A204.1 (cell line): ENCODE results near the gene PRR15L.
"Not testable (repeated sequence)": the region's sequence is repeated elsewhere in the genome, so short reads cannot be mapped to it uniquely, and the experiment has no call there.

ENCODE experiments used
- FAIRE-seq: peaks from 2 replicates; lab custom pipeline; 2012; peaks lifted over from hg19 to GRCh38; lab: Jason Lieb, UNC

Gene PRR15L

DNA sequence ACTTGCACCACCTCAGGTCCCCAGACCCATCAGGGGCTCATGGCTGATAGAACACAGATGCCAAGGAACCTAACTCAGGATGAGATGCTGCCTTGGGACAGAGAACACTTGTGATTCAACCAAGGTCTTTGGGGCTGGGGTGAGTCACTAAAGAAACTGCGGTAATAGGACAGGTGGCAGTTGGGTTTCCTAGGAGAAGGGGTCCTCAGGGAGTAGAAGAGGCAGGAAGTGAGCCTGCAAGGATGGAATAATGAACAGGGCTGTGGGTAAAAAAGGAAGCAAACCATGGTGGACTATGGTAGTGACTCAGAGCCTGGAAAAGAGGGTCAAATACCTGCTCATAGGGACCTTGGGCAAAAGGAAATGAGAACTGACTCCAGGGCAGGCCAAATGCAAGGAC lies 22.8 kb downstream of the PRR15L start:
- no peak for FAIRE-seq

DNA sequence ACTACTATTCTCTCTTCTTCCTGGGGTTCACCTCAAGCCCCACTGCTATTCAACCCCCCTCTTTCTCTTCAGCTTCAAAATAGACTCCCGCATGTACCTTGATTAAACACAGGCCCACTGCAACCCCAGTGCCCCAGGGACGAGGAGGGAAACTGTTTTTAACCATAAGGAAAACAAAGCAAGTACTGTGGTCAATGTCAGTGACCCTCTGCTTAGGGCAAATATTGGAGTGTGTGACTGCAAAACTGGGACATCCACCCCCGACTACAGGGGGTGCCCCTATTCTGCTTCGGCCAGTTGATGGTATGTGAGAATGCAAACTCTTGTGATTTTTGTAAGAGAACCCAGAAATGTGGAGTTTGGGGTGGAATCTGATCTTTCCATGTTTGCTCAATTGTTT lies 25.8 kb downstream of the PRR15L start:
- FAIRE-seq: no peak

DNA sequence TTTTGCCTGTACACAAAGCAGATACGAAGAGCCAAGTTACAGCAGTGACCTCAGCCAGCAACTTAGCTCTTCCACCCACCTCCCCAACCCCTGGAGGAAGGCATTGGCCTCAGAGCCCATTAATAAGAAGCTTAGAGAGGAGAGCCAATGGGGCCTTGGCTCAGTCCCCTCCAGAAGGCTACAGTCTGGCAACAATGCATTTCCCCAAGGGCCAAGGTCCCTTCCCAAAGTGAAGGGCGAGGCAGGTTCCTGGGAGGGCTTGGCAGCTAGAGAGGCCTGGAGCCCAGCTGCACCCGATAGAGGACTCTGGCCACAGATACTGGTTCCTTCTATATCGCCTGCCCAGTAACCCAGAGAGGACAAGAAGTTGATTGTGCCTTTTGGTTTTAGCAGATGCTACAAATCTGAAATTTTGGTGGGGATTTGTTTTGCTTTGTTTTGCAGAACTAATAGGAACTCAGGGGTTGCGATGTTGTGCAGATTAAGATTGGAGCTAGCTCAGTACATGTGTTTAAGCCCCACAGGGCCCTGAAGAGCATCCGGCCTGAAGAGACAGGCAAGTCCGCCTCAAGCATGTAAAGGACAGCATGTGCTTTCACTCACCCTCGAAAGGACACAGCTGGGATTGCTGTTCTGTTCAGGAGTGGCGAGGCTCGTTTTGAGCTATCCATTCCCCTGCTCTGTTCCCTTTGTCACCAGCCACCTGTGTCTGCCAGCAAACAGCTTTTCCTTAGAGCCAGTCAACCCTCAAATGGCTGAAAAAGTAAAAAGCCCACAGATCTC lies 28.3 kb downstream of the PRR15L start:
- no peak for FAIRE-seq

- FAIRE-seq: no peak
Measured at GRCh38 chr17:47928415-47928814, 29.3 kb downstream of the PRR15L start.

DNA sequence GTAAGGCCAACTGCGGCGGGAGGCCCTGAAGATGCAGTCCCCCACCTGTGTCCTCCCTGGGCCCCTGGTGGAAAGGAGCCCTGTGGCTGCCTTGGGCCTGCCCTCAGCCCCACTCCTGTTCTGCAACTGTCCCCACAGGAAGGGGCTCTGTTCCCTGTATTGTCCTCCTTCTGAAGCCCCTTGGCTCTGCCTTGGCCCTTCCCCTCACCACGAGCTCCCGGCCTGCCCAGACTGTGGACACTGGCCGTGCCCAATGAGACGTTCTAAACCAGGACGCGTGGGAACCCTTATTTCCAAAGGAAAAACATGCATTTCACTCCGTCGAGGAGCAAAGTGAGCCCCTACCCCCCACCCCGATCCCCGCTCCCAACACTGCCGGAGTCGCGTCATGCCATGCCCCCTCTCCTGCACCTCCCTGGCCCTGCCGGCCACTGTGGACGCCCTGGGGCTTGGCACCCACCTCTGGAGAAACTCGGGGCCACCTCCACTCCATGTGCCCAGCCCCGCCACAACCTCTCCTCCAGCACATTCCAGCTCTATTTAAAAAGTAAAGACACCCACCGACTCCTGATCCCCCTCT lies 29.8 kb downstream of the PRR15L start:
- no peak for FAIRE-seq

GRCh38 chr17:47925678-47925988 lies 32.0 kb downstream of the PRR15L start:
- no peak for FAIRE-seq

DNA sequence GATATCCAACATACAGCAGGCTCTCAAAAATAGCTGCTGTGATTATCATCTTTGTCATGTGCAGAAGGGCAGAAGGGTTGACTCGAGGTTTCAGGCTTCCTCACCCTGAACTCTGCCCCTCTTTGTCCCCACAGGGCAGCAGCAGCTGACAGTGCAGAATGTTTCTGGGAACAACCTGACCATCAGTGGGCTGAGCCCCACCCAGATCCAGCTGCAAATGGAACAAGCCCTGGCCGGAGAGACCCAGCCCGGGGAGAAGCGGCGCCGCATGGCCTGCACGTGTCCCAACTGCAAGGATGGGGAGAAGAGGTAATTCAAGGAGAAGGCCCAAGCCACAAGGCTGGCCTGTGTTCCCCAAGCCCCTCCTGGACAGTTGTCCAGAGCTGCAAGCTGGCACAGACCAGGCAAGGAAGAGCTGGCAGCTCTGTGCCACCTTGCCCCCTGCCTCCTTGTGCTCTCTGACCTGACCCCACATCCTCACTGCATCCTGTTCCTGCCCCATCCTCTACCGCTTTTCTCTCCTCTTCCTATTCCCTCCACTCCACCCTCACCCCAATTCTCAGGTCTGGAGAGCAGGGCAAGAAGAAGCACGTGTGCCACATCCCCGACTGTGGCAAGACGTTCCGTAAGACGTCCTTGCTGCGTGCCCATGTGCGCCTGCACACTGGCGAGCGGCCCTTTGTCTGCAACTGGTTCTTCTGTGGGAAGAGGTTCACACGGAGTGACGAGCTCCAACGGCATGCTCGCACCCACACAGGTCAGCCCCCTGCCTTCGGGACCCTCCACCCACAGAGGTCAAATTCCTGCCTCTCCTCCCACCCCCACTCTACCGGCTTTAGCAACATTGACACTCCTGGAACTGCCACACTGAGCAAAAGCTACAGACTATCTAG lies 32.7 kb downstream of the PRR15L start:
- no peak for FAIRE-seq

- FAIRE-seq: not testable (repeated sequence)
Measured at GRCh38 chr17:47919889-47920288, 37.8 kb downstream of the PRR15L start.

DNA sequence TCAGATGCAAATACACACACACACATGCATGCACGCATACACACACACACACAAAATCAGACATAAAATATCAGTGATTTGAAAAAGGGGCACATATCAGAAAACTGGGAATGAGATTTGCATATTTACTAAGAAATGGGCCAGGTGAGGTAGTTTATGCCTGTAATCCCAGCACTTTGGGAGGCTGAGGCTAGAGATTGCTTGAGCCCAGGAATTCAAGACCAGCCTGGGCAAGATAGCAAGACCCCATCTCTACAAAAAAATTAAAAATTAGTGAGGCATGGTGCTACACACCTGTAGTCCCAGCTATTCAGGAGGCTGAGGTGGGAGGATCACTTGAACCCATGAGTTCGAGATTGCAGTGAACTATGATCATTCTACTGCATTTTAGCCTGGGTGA lies 38.7 kb downstream of the PRR15L start:
- no peak for FAIRE-seq

- no peak for FAIRE-seq
Measured at GRCh38 chr17:47918006-47918405, 39.7 kb downstream of the PRR15L start.

DNA sequence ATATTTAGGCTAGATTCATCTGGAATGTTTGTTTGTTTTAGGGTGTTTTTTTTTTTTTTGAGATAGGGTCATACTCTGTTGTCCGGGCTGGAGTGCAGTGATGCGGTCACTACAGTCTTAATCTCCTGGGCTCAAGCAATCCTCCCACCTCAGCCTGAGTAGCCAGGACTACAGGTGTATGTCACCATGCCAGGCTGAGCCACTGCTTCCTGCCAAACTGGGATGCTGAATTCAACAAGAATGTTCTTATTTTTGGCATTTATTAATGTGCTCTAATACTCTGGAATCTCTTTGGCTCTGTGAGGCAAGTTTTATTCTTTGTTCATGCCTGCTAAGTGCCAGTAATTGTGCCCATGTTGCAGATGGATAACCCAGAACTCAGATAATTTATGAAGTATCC lies 40.1 kb downstream of the PRR15L start:
- FAIRE-seq: no peak

- no peak for FAIRE-seq
Measured at GRCh38 chr17:47916489-47917208, 41.0 kb downstream of the PRR15L start.

DNA sequence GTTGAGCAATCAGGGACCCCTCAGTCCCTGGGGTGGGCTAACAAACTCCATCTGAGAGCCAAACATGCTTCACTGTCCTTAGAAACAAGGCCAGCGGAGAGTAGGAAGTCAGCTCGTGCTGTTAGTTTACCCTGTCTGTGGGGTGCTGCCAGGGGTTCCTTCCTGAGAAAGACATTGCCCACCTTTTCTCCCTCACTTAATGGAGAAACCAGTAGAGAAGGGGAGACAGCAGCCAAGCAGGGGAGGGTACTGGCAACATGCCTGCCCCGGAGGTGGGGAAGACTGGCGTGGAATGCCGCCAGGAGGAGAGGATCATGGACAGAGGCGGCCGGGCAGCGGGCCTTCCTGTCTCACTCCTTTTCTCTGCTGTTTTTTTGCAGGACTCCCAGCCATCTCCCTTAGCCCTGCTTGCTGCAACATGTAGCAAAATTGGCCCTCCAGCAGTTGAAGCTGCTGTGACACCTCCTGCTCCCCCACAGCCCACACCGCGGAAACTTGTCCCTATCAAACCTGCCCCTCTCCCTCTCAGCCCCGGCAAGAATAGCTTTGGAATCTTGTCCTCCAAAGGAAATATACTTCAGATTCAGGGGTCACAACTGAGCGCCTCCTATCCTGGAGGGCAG lies 41.8 kb downstream of the PRR15L start:
- FAIRE-seq: no peak

- no peak for FAIRE-seq
Measured at GRCh38 chr17:47914306-47914948, 43.3 kb downstream of the PRR15L start.

DNA sequence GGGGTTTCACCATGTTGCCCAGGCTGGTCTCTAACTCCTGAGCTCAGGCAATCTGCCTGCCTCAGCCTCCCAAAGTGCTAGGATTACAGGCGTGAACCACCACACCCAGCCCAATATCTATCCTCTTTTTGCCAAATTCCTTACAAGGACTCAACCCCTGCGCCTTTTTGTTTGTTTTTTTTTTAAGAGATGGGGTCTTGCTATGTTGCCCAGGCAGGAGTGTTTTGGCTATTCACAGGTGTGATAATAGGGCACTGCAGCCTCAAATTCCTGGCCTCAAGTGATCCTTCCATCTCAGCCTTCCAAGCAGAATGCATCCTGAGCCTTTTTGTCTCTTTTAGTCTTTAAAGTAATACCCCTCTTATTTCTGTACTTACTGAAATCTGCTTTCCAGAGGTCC lies 44.6 kb downstream of the PRR15L start:
- FAIRE-seq: no peak

DNA sequence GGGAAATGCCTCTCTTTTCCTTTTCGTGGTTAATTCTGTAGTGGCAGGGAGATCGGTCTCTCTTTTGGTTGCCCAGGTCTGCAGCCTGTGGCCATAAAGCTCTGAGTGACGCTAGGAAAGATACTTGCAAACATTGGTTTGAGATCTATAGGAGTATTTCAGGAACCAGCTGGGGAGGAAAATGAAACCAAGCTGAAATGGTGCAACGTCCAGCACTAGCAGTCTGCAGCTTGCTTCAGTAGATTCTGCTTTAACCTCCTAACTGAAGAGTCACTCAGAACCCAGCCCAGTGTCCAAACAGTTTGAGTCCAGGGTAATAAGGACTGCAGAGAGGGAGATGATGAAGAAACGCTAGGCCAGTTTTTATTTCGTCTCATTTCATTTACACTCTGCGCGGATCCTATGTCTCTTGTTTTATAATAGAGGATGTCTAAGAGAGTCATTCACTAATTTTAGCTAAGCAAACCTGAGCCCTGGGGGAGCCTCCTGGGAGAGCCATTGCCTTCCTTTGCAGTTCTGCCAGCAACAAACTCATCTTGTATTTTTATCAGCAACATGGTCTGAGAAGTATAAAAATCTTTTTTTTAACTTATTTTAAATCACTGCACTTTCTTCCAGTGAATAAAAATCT lies 49.6 kb downstream of the PRR15L start:
- no peak for FAIRE-seq

DNA sequence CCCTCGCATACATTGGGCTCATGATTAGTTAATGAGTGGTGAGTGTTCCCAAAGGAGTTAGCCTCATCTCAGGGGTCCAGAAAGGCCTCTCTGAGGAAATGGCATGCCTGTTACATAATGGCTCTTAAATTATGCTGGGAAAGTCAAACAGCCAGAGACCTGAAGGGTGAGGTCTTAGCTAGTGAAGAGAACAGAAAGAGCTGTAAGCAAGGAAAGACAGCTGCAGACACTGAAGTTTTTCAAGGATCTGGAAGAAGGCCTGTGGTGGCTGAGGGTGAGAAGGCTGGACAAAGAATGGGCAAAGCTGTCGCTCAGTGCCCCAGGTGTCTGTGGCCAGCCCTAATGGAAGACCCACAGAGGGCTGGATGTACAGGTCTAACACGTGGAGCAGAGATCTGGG lies 51.2 kb downstream of the PRR15L start:
- FAIRE-seq: no peak

- FAIRE-seq: no peak
Measured at GRCh38 chr17:47905221-47905733, 52.4 kb downstream of the PRR15L start.

DNA sequence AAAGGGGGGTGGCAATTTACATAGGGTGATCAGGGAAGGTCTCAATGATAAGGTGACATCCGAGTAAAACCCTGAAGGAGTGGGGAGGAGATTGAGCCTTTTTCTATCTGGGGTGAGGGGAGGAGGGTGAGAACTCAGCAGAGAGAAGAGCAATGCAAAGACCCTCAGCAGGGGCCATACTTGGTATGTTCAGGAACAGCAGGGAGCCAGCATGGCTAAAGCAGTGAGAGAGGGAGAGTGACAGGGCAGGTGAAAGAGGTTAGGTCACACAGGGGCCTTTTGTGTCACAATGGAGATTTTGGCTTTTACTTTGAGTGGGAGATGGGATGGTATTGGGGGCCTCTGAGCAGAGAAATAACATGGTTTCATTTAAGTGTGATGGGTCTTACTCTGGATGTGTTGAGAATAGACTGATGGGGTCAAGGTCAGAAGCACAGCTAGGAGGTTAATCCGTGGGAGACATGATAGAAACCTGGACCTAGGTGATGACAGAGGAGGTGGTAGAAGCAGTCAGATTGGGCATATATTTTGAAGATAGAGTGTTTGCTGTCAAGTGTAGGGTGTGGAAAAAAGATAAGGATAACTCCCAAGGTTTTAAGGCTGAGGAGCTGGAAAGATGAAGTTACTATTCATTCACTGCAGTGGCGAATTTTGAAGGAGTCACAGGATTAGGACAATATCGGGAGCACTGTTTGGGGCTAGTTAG lies 55.5 kb downstream of the PRR15L start:
- FAIRE-seq: no peak
